Activated CD4-positive, alpha-beta T cell treated with anti-CD3 and anti-CD28 coated beads, Interleukin-2, amount 10 ng/mL, durations not matched to agents 7 days and 5 days (primary cell): ENCODE results near the gene FIGNL1. TPM values are rescaled to one million over a fixed set of nuclear protein-coding genes. Genes with fewer than 3 reads are reported as not detected.
"Not testable (repeated sequence)": the region's sequence is repeated elsewhere in the genome, so short reads cannot be mapped to it uniquely, and the experiment has no call there.

Experiments used
- CTCF ChIA-PET: fragments of 350-600 bp; sonication (Branson Sonifier 250); formaldehyde crosslinking; loops from one replicate; lab custom pipeline; 2021; ENCODE audit warnings: antibody characterized with exemption; lab: Charles Lee
- POLR2A ChIA-PET: fragments of 350-600 bp; sonication (Branson Sonifier 250); formaldehyde crosslinking; loops from one replicate; lab custom pipeline; 2021; ENCODE audit warnings: antibody characterized with exemption; lab: Charles Lee
- DNase-seq: peaks from one replicate; pipeline ENCODE4 v3.0.0-alpha.2; 2020
- H3K27ac Mint-ChIP-seq: one replicate; pipeline ENCODE4 v1.8.0; 2021; ENCODE audit warnings: mild to moderate bottlenecking, moderate library complexity, mixed read lengths
- H3K27me3 Mint-ChIP-seq: one replicate; pipeline ENCODE4 v1.8.0; 2021; ENCODE audit warnings: mixed read lengths
- H3K36me3 Mint-ChIP-seq: one replicate; pipeline ENCODE4 v1.8.0; 2021; ENCODE audit warnings: low read depth, mixed read lengths
- H3K4me1 Mint-ChIP-seq: one replicate; pipeline ENCODE4 v1.8.0; 2021; ENCODE audit warnings: mixed read lengths
- H3K4me3 Mint-ChIP-seq: one replicate; pipeline ENCODE4 v1.8.0; 2021; ENCODE audit warnings: mild to moderate bottlenecking, moderate library complexity, mixed read lengths
- H3K9me3 Mint-ChIP-seq: one replicate; pipeline ENCODE4 v1.8.0; 2021; ENCODE audit warnings: mixed read lengths
- total RNA-seq, 2 experiments: library from RNA; stranded (reverse); gene quantifications; one replicate each; pipeline ENCODE4 v1.2.3, GENCODE V29; 2021

The FIGNL1 gene
- total RNA-seq, 2 experiments from 2014 or later: 34.8 to 37.4 TPM

DNA sequence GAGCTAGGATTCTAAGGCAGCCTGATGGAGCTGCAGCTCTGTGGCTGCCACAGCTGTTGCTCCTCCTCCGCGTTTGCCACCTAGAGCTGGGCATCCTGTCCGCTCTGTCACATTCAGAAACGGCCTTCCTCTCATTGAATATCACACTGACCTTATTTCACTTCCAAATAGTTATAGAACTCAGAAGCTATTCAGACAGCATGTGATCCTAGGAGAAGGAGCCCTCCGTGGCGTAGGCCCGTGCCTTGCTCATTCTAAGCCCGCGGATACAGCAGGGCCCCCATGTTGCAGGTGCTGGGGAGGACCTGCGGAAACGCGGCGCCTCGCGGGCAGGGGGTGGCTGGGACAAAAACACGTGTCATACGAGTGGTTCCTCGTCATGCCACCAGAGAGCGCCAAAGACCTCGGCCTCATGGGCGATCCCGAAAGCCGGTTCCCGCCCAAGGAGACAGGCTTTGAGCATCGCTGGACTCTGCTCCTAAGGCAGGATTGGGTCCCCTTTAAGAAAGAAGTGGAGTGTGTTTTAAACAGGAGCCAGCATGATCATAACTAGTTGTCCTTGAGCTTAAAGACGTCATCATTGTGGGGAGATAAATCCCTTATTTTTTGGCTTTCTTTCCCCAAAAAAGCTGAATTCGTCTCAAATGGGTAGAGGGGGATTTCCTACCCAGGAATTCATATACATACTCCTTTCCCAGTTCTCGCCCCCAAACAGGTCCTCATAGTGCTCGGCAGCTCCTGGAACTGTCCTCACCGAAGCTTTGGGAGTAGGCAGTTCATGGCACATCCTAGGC, 17.9 kb upstream of the FIGNL1 start:
- Mint-ChIP-seq H3K36me3 (no peaks in the 10 kb centered on the region), H3K4me1 (peaks cover 11% of the 10 kb centered on the region), H3K9me3 (no peaks in the 10 kb centered on the region), H3K27me3 (peaks cover 1% of the 10 kb centered on the region), H3K27ac (no peak overlapping the region), H3K4me3 (peak overlapping the region; percentile 23)
- DNase-seq: peak; percentile 86
- POLR2A ChIA-PET: interaction anchor here (0.6 kb wide), 1 partner anchor 376 kb away, joined by 4 read pairs; no protein-coding TSS in a partner anchor
- CTCF ChIA-PET: interaction anchor here (0.6 to 2.0 kb wide), 16 partner anchors 12 to 684 kb away, joined by 3 to 13 read pairs (median 4); no protein-coding TSS in a partner anchor

DNA sequence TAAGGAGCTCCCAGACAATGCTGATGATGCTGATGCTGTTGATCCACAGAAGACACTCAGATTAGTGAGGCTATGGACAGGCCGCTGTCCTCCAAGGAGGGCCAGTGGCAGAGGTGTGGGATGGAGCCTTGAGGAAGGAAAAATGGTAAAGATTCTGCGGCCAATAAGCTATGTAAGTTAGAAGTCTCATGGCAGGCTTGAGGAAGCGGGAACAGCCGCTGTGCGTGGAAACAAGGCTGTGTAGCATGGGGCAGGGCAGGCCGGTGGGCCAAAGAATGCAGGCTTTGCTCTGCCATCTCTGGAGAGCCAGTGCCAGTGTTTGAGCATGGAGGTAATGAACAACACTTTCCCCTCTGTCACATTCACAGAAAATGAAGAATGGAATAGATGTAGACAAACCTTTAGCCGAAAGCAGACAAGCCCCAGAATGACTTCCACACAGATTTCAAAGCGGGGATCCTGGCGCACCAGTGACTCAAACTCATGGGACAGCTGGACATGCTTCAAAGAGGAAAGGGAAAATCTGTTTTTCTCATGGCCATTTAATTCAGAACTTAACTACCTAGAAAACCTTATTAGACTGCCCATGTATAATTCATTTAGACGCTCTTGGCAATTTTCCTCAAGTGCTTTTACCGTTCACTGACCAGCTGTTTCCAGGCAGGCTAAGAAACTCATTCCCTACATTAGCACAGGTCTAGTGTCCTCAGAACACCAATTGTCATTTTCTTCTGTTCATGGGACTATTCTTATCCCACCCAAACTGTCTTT, 16.9 kb upstream of the FIGNL1 start:
- H3K9me3 Mint-ChIP-seq: no peaks in the 10 kb centered on the region
- H3K27ac Mint-ChIP-seq: no peak overlapping the region
- peaks cover 1% of the 10 kb centered on the region for H3K27me3 Mint-ChIP-seq
- no peaks in the 10 kb centered on the region for H3K36me3 Mint-ChIP-seq
- no peak overlapping the region for H3K4me3 Mint-ChIP-seq
- POLR2A ChIA-PET: interaction anchor here (0.6 to 0.7 kb wide), 2 partner anchors 166 to 652 kb away, joined by 3 read pairs; no protein-coding TSS in a partner anchor
- no peak for DNase-seq
- CTCF ChIA-PET: interaction anchor here (0.6 to 2.0 kb wide), 8 partner anchors 14 to 673 kb away, joined by 3 to 13 read pairs (median 6); no protein-coding TSS in a partner anchor
- H3K4me1 Mint-ChIP-seq: peaks cover 11% of the 10 kb centered on the region

GRCh38 chr7:50463035-50463434, 12.9 kb upstream of the FIGNL1 start:
- H3K4me3 Mint-ChIP-seq: no peak overlapping the region
- H3K27me3 Mint-ChIP-seq: peaks cover 3% of the 10 kb centered on the region
- no peaks in the 10 kb centered on the region for H3K36me3 Mint-ChIP-seq
- no peaks in the 10 kb centered on the region for H3K9me3 Mint-ChIP-seq
- CTCF ChIA-PET: no interaction called here
- POLR2A ChIA-PET: no interaction called here
- no peak for DNase-seq
- no peak overlapping the region for H3K27ac Mint-ChIP-seq
- peaks cover 7% of the 10 kb centered on the region for H3K4me1 Mint-ChIP-seq

DNA sequence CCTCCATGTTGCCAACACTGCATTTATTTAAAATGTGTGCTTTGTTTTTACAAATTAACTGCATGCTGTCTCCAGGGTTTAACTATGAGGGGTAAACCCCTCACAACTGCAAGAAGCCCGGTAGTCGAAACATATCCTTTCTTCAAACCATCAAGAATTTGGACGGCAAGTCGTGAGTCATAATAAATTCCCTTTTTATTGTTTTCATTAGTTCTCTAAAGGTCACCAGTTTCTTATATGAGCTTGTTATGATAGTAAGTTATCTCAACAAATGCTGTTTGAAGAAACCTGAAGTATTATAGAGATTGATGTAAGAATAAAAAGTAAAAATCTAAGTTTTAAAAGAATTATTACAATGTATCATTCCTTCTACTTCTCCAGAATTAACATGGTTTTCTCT, 12.2 kb upstream of the FIGNL1 start:
- DNase-seq: no peak
- Mint-ChIP-seq H3K27ac (no peak overlapping the region), H3K4me1 (peaks cover 2% of the 10 kb centered on the region), H3K36me3 (no peaks in the 10 kb centered on the region), H3K4me3 (no peak overlapping the region), H3K9me3 (no peaks in the 10 kb centered on the region), H3K27me3 (peaks cover 5% of the 10 kb centered on the region)
- POLR2A ChIA-PET: no interaction called here
- CTCF ChIA-PET: interaction anchor here (0.7 kb wide), 1 partner anchor 16 kb away, joined by 3 read pairs; no protein-coding TSS in a partner anchor

DNA sequence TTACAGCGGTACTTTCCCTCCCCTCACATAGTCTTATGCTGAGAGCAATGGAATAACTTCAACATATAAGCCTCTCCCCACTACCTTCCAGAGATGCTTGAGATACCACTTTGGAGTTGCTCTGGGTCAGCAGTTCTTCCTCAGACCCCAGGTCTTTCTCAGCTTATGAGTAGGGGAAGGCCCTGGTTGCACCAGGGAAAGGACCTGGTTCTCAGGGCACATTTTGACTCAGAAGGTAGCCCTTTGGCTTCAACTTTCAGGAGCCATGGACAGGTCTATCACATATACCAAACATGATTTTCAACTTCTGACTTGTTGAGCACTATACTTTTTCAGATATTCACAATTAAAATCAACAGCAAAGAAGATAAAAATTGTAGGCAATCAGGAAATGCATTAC, 11.5 kb upstream of the FIGNL1 start:
- ChIA-PET CTCF (no interaction called here), POLR2A (no interaction called here)
- H3K27ac Mint-ChIP-seq: no peak overlapping the region
- H3K4me3 Mint-ChIP-seq: no peak overlapping the region
- no peak for DNase-seq
- peaks cover 4% of the 10 kb centered on the region for H3K4me1 Mint-ChIP-seq
- H3K9me3 Mint-ChIP-seq: no peaks in the 10 kb centered on the region
- peaks cover 5% of the 10 kb centered on the region for H3K27me3 Mint-ChIP-seq
- H3K36me3 Mint-ChIP-seq: no peaks in the 10 kb centered on the region

DNA sequence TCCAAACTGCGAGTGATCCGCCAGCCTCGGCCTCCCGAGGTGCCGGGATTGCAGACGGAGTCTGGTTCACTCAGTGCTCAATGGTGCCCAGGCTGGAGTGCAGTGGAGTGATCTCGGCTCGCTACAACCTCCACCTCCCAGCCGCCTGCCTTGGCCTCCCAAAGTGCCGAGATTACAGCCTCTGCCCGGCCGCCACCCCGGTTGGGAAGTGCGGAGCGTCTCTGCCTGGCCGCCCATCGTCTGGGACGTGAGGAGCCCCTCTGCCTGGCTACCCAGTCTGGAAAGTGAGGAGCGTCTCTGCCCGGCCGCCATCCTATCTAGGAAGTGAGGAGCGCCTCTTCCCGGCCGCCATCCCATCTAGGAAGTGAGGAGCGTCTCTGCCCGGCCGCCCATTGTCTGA, 9.0 kb upstream of the FIGNL1 start:
- POLR2A ChIA-PET, H3K4me3 Mint-ChIP-seq, H3K4me1 Mint-ChIP-seq, H3K36me3 Mint-ChIP-seq, H3K27ac Mint-ChIP-seq, DNase-seq, H3K9me3 Mint-ChIP-seq: not testable (repeated sequence)
- CTCF ChIA-PET: interaction anchor here (0.7 kb wide), 1 partner anchor 605 kb away, joined by 3 read pairs; no protein-coding TSS in a partner anchor
- H3K27me3 Mint-ChIP-seq: peaks cover 14% of the 10 kb centered on the region

GRCh38 chr7:50458651-50459050, 8.5 kb upstream of the FIGNL1 start:
- H3K4me3 Mint-ChIP-seq, H3K36me3 Mint-ChIP-seq, DNase-seq, H3K27ac Mint-ChIP-seq, H3K9me3 Mint-ChIP-seq, POLR2A ChIA-PET, H3K4me1 Mint-ChIP-seq: not testable (repeated sequence)
- CTCF ChIA-PET: interaction anchor here (0.7 kb wide), 1 partner anchor 606 kb away, joined by 3 read pairs; no protein-coding TSS in a partner anchor
- H3K27me3 Mint-ChIP-seq: peaks cover 16% of the 10 kb centered on the region

DNA sequence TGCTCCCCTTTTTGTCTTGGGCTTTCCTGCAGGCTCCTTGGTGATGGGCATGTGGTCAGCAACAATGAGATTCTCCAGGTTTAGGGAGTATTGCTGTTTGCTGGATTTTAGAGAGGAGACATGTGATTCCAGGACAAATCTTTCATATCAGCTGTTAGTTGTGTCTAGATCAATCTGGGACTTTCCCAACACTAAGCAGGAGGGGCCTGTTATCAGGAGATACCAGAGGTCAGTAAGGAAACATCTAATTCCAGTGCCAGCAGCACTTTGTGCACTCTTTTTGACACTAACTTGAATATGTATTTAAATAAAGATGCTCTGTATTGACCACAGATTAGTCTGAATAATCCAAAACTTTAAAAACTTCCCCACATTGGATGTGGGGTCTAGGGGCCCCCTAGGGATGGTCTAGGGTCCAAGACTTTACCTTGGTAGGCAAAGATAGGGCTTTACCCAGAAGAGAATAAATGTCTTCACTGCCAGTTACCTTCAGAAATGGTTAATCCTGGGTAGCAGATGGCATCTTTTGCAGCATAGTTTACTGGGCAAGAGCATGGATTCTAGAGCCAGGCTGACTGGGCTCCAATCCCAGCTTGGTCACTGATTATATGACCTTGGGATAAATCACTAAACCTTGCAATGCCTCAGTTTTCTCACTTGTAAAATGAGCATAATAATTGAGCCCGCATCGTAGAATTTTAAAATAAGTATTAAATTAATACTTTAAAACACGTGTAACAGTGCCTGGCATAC, 6.4 kb upstream of the FIGNL1 start:
- POLR2A ChIA-PET: no interaction called here

DNA sequence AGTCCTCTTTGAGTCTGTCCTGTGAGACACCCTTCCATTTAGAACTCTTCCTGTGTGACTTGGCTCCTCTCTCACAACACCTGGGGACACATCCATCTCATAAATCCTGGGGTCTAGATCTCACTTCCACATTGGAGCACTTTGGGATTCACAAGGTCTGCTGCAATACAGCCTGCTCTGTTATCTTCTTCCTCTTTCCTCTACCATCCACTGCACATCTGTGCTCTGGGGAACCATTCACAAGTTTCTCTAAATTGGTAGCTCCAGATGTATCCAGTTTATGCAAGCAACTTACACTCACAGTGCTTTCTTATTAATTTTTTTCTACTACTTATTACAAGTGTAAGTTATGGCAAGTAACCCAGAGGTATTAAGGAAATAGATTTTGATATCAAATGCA, 5.5 kb upstream of the FIGNL1 start:
- no peaks in the 10 kb centered on the region for H3K9me3 Mint-ChIP-seq

More for the DNA sequence above, 6.4 kb upstream of the FIGNL1 start:
- H3K27me3 Mint-ChIP-seq: peaks cover 21% of the 10 kb centered on the region
- DNase-seq: no peak
- H3K27ac Mint-ChIP-seq: no peak overlapping the region
- H3K4me1 Mint-ChIP-seq: peaks cover 4% of the 10 kb centered on the region
- no peaks in the 10 kb centered on the region for H3K9me3 Mint-ChIP-seq
- no peak overlapping the region for H3K4me3 Mint-ChIP-seq
- CTCF ChIA-PET: interaction anchor here (0.9 kb wide), 1 partner anchor 14 kb away, joined by 3 read pairs; no protein-coding TSS in a partner anchor
- no peaks in the 10 kb centered on the region for H3K36me3 Mint-ChIP-seq

DNA sequence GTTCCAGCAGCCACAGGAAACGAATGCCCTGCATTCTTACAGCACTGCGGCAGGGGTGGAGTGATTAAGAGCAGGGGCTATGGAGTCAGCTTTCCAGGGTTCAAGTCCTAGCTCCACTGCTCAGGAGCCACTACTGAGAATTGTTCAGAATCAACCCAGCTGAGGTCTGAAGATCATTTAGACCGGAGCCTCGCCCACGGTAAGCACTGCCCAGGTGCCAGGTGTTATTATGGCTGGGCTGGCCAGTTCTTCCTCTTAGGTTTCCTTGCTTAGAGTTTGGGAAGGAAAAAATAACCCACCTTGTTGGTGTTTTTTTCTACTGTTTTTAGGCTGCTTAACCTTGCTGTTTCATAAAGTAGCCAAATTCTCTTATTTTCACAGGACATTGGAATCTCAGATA, 4.8 kb upstream of the FIGNL1 start:
- peaks cover 21% of the 10 kb centered on the region for H3K27me3 Mint-ChIP-seq
- DNase-seq: no peak
- H3K4me1 Mint-ChIP-seq: peaks cover 16% of the 10 kb centered on the region
- ChIA-PET POLR2A (no interaction called here), CTCF (interaction anchor here (1.0 kb wide), 1 partner anchor 194 kb away, joined by 3 read pairs; no protein-coding TSS in a partner anchor)
- H3K9me3 Mint-ChIP-seq: no peaks in the 10 kb centered on the region
- no peaks in the 10 kb centered on the region for H3K36me3 Mint-ChIP-seq
- H3K27ac Mint-ChIP-seq: no peak overlapping the region
- H3K4me3 Mint-ChIP-seq: no peak overlapping the region

More for the DNA sequence above, 5.5 kb upstream of the FIGNL1 start:
- Mint-ChIP-seq H3K27ac (no peak overlapping the region), H3K36me3 (no peaks in the 10 kb centered on the region), H3K4me1 (peaks cover 12% of the 10 kb centered on the region), H3K27me3 (peaks cover 21% of the 10 kb centered on the region), H3K4me3 (no peak overlapping the region)
- ChIA-PET CTCF (interaction anchor here (0.9 to 1.0 kb wide), 2 partner anchors 13 to 193 kb away, joined by 3 read pairs; no protein-coding TSS in a partner anchor), POLR2A (no interaction called here)
- DNase-seq: no peak

- DNase-seq: peak; percentile 15
- Mint-ChIP-seq H3K4me3 (peak overlapping the region; percentile 92), H3K27ac (peak overlapping the region; percentile 96), H3K9me3 (no peaks in the 10 kb centered on the region), H3K4me1 (peaks cover 45% of the 10 kb centered on the region), H3K36me3 (peaks cover 16% of the 10 kb centered on the region), H3K27me3 (peaks cover 11% of the 10 kb centered on the region)
- CTCF ChIA-PET: no interaction called here
- POLR2A ChIA-PET: no interaction called here
Observed at GRCh38 chr7:50450590-50451032, 461 bp upstream of the FIGNL1 start.

- ChIA-PET CTCF (interaction anchor here (0.9 to 1.3 kb wide), 3 partner anchors 26 to 306 kb away, joined by 3 to 4 read pairs (median 4); no protein-coding TSS in a partner anchor), POLR2A (no interaction called here)
- DNase-seq: no peak
- Mint-ChIP-seq H3K27me3 (peaks cover 8% of the 10 kb centered on the region), H3K4me3 (peak overlapping the region; percentile 92), H3K4me1 (peaks cover 54% of the 10 kb centered on the region), H3K9me3 (no peaks in the 10 kb centered on the region), H3K27ac (peak overlapping the region; percentile 96), H3K36me3 (peaks cover 24% of the 10 kb centered on the region)
Observed at GRCh38 chr7:50449501-50449880, 659 bp downstream of the FIGNL1 start.
